ENCODE measurements around the gene COL4A4. TPM values are rescaled to one million over a fixed set of nuclear protein-coding genes. Genes with fewer than 3 reads are reported as not detected.

COL4A4 gene
- total RNA-seq, 1 experiment from 2014 or later, result 3.1 TPM

DNA sequence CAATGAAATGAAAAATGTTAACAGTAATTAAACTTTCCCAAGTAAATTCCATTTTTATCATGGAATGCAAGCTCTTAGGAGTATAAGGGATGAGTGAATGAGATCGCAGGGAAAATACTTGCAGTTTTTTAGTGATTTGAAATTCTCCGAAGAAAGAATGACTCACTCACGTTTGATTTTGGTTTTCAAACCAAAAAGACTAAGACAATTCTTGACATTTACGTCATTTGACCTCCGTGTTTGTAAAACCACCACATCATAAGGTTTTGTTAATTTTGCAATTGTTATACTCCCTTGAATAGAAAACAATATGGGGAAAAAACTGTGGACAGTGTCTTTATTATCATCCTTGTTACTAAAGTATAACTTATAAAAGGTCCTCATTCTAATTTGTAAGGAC is 29.4 kb downstream of the COL4A4 start (continued):
- TF ChIP-seq, protein P1, sequence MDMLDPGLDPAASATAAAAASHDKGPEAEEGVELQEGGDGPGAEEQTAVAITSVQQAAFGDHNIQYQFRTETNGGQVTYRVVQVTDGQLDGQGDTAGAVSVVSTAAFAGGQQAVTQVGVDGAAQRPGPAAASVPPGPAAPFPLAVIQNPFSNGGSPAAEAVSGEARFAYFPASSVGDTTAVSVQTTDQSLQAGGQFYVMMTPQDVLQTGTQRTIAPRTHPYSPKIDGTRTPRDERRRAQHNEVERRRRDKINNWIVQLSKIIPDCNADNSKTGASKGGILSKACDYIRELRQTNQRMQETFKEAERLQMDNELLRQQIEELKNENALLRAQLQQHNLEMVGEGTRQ (CRISPR knock-in tag; IDR thresholded peaks at IDR 0.05), result no peak

DNA sequence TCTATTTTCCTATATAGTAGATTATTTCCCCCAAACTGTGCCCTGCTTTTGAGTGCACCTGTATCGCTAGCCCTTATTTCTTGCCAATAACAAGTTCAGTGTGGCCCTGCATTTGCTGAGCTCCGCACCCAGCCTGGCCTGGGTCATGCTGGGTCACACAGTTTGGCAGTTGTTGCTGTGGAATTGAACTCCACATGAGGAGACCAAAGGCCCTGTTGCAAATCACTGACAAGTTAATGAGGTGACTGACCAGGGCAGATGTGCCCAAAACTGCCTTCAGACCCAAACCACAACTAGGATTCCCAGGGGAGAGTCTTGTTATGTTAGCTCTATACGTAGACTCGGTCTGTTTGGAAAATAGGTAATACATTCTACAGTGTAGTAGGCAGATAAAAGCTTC is 31.0 kb downstream of the COL4A4 start:
- TF ChIP-seq, protein P2, sequence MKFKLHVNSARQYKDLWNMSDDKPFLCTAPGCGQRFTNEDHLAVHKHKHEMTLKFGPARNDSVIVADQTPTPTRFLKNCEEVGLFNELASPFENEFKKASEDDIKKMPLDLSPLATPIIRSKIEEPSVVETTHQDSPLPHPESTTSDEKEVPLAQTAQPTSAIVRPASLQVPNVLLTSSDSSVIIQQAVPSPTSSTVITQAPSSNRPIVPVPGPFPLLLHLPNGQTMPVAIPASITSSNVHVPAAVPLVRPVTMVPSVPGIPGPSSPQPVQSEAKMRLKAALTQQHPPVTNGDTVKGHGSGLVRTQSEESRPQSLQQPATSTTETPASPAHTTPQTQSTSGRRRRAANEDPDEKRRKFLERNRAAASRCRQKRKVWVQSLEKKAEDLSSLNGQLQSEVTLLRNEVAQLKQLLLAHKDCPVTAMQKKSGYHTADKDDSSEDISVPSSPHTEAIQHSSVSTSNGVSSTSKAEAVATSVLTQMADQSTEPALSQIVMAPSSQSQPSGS (CRISPR knock-in tag; IDR thresholded peaks at IDR 0.05; ENCODE audit: borderline replicate concordance, low read depth), result no peak
- ATAC-seq (no peak), DNase-seq (ENCODE audit: low spot score) (no peak)
- POLR2A ChIA-PET, result no interaction called here
- Mint-ChIP-seq H3K4me3 (no peak overlapping the region), H3K9me3 (no peaks in the 10 kb centered on the region), H3K27ac (no peak overlapping the region), H3K4me1 (peaks cover 2% of the 10 kb centered on the region; the same call in 1 of the 2 replicates), H3K36me3 (no peaks in the 10 kb centered on the region), H3K27me3 (ENCODE audit: low read depth) (no peaks in the 10 kb centered on the region)
- CTCF ChIA-PET, result interaction anchor here (1.4 to 6.9 kb wide), 2 partner anchors 105 to 214 kb away, joined by 4 to 99 read pairs; no protein-coding TSS in a partner anchor

DNA sequence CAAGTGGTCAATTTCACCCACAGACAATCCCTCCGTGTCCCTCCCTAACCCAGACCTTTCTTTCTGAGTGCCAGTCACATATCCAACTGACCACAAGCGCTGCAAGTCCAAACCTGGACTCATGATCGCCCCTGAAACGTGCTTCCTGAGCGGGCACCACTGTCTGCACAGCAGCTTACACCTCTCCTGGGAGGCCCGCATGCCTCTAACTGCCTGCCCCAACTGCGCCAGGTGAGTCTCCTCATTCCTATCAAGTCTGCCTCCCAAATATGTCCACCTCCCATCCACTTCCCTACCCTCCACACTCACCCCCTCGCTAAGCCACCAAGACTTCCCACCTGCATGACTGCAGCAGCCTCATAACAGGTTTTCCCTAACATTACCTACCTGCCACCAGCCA is 33.4 kb downstream of the COL4A4 start:
- CTCF ChIA-PET, result interaction anchor here (1.6 to 6.9 kb wide), 2 partner anchors 107 to 110 kb away, joined by 9 to 99 read pairs; no protein-coding TSS in a partner anchor
- no peak overlapping the region for H3K27ac Mint-ChIP-seq
- H3K4me1 Mint-ChIP-seq, result peaks cover 10% of the 10 kb centered on the region
- H3K36me3 Mint-ChIP-seq, result no peaks in the 10 kb centered on the region
- no peak overlapping the region for H3K4me3 Mint-ChIP-seq
- TF ChIP-seq GABPB1 (CRISPR knock-in tag; IDR thresholded peaks at IDR 0.05) (no peak), ZNF138 (CRISPR knock-in tag; conservative IDR thresholded peaks at IDR 0.05) (no peak), ZNF423 (CRISPR knock-in tag; IDR thresholded peaks at IDR 0.05) (no peak)
- TF ChIP-seq, protein P3, sequence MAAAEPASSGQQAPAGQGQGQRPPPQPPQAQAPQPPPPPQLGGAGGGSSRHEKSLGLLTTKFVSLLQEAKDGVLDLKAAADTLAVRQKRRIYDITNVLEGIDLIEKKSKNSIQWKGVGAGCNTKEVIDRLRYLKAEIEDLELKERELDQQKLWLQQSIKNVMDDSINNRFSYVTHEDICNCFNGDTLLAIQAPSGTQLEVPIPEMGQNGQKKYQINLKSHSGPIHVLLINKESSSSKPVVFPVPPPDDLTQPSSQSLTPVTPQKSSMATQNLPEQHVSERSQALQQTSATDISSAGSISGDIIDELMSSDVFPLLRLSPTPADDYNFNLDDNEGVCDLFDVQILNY (CRISPR knock-in tag; IDR thresholded peaks at IDR 0.05), result no peak
- TF ChIP-seq, protein P4, sequence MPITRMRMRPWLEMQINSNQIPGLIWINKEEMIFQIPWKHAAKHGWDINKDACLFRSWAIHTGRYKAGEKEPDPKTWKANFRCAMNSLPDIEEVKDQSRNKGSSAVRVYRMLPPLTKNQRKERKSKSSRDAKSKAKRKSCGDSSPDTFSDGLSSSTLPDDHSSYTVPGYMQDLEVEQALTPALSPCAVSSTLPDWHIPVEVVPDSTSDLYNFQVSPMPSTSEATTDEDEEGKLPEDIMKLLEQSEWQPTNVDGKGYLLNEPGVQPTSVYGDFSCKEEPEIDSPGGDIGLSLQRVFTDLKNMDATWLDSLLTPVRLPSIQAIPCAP (CRISPR knock-in tag; IDR thresholded peaks at IDR 0.05), result no peak
- TF ChIP-seq, protein P5, sequence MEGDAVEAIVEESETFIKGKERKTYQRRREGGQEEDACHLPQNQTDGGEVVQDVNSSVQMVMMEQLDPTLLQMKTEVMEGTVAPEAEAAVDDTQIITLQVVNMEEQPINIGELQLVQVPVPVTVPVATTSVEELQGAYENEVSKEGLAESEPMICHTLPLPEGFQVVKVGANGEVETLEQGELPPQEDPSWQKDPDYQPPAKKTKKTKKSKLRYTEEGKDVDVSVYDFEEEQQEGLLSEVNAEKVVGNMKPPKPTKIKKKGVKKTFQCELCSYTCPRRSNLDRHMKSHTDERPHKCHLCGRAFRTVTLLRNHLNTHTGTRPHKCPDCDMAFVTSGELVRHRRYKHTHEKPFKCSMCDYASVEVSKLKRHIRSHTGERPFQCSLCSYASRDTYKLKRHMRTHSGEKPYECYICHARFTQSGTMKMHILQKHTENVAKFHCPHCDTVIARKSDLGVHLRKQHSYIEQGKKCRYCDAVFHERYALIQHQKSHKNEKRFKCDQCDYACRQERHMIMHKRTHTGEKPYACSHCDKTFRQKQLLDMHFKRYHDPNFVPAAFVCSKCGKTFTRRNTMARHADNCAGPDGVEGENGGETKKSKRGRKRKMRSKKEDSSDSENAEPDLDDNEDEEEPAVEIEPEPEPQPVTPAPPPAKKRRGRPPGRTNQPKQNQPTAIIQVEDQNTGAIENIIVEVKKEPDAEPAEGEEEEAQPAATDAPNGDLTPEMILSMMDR (IDR thresholded peaks at IDR 0.05), result no peak
- ATAC-seq (no peak), DNase-seq (ENCODE audit: low spot score) (no peak)
- no peaks in the 10 kb centered on the region for H3K9me3 Mint-ChIP-seq
- H3K27me3 Mint-ChIP-seq (ENCODE audit: low read depth), result no peaks in the 10 kb centered on the region
- POLR2A ChIA-PET, result no interaction called here

DNA sequence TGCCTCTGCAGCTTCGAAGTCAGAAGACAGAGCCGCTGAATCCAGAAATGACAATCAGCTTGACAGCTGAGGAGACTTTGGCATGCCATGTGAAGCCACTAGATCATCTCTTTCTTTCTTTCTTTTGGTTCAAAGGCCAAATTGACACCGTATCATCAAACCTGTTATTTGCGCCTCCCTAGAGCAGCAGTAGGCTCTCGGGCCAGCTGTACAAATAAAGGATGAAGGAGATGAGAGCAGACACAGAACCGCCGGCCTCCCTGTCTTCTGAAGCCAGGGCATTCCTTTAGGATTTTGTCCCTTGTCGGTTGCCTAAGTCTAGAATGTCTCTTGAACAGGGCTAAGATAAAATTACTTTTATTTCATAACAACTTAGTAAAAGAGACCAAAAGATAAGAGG is 36.8 kb downstream of the COL4A4 start:
- H3K27ac Mint-ChIP-seq, result no peak overlapping the region
- H3K4me3 Mint-ChIP-seq, result no peak overlapping the region
- peaks cover 9% of the 10 kb centered on the region for H3K4me1 Mint-ChIP-seq
- no peak for ATAC-seq
- no peaks in the 10 kb centered on the region for H3K27me3 Mint-ChIP-seq (ENCODE audit: low read depth)
- TF ChIP-seq GABPB1 (CRISPR knock-in tag; IDR thresholded peaks at IDR 0.05) (no peak), NFYB (CRISPR knock-in tag; conservative IDR thresholded peaks at IDR 0.05; ENCODE audit: low read depth) (no peak)
- no peak for DNase-seq (ENCODE audit: low spot score)
- H3K9me3 Mint-ChIP-seq, result no peaks in the 10 kb centered on the region
- POLR2A ChIA-PET, result no interaction called here
- CTCF ChIA-PET, result no interaction called here
- H3K36me3 Mint-ChIP-seq, result no peaks in the 10 kb centered on the region

DNA sequence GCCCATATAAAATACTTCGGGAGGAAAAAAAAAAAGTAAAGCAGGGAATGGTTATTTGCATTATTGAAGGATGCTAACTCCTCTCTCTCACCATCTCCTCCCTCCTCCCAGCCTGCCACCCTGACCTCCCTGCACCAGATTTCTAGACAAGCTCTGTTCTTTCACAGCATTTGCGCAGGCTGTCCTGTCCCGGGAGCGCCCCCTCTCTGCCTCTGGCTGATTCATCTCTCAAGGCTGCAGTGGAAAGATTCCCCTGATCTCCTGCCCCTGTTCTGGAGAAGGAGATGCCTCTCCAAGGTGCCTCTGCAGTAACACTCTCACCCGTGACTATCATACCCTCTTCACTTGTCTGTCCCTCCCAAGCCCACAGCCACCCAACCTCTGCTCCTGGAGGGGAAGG is 38.5 kb downstream of the COL4A4 start:
- ATAC-seq (peak; percentile 82), DNase-seq (ENCODE audit: low spot score) (peak; percentile 65)
- ChIA-PET CTCF (interaction anchor here (0.6 to 2.1 kb wide), 17 partner anchors 10 to 636 kb away, joined by 3 to 19 read pairs (median 3); partner anchors contain the start of gene MFF), POLR2A (no interaction called here)
- H3K9me3 Mint-ChIP-seq, result no peaks in the 10 kb centered on the region
- H3K36me3 Mint-ChIP-seq, result no peaks in the 10 kb centered on the region
- TF ChIP-seq, protein P6, sequence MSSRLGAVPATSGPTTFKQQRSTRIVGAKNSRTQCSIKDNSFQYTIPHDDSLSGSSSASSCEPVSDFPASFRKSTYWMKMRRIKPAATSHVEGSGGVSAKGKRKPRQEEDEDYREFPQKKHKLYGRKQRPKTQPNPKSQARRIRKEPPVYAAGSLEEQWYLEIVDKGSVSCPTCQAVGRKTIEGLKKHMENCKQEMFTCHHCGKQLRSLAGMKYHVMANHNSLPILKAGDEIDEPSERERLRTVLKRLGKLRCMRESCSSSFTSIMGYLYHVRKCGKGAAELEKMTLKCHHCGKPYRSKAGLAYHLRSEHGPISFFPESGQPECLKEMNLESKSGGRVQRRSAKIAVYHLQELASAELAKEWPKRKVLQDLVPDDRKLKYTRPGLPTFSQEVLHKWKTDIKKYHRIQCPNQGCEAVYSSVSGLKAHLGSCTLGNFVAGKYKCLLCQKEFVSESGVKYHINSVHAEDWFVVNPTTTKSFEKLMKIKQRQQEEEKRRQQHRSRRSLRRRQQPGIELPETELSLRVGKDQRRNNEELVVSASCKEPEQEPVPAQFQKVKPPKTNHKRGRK (CRISPR knock-in tag; IDR thresholded peaks at IDR 0.05; ENCODE audit: borderline replicate concordance), result no peak
- no peak for TF ChIP-seq ZNF121 (CRISPR knock-in tag; IDR thresholded peaks at IDR 0.05)
- no peak for TF ChIP-seq NFYB (CRISPR knock-in tag; conservative IDR thresholded peaks at IDR 0.05; ENCODE audit: low read depth)
- TF ChIP-seq, protein P5 (IDR thresholded peaks at IDR 0.05), result peak; percentile 33; the same call in 1 of the 2 replicates
- TF ChIP-seq, protein P7, sequence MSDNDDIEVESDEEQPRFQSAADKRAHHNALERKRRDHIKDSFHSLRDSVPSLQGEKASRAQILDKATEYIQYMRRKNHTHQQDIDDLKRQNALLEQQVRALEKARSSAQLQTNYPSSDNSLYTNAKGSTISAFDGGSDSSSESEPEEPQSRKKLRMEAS (CRISPR knock-in tag; IDR thresholded peaks at IDR 0.05), result no peak
- TF ChIP-seq, protein P8, sequence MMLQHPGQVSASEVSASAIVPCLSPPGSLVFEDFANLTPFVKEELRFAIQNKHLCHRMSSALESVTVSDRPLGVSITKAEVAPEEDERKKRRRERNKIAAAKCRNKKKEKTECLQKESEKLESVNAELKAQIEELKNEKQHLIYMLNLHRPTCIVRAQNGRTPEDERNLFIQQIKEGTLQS (CRISPR knock-in tag; conservative IDR thresholded peaks at IDR 0.05), result no peak
- no peaks in the 10 kb centered on the region for H3K27me3 Mint-ChIP-seq (ENCODE audit: low read depth)
- H3K4me1 Mint-ChIP-seq, result peaks cover 9% of the 10 kb centered on the region
- H3K27ac Mint-ChIP-seq, result no peak overlapping the region
- no peak overlapping the region for H3K4me3 Mint-ChIP-seq

Data from WTC11 (cell line).